ENCODE measurements around the gene MKRN2OS.
"Not testable (repeated sequence)": the region's sequence is repeated elsewhere in the genome, so short reads cannot be mapped to it uniquely, and the experiment has no call there.

The MKRN2OS gene

GRCh38 chr3:12560505-12561190 lies 15.3 kb upstream of the MKRN2OS start:
- DNase-seq = no peak

GRCh38 chr3:12559520-12559919 lies 14.2 kb upstream of the MKRN2OS start:
- DNase-seq = no peak

DNA sequence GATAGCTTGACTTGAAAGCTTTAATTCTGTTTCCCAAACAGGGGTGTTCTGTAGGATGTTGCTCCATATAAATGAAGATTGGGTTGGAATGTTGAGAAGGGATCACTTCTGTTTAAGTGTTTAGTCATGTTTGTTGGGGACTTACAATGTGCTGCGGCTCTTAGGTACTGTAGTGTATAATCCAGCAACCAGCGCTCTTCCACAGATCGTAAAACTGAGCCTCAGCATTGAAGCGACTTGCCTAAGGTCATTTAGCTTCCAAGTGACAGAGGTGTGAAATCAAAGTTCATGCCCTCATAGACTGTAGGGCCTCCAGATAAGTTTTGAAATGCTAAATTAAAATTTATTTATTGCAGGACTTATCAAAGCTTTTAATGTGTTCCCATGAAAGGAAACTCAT lies 13.4 kb upstream of the MKRN2OS start:
- DNase-seq = no peak

DNA sequence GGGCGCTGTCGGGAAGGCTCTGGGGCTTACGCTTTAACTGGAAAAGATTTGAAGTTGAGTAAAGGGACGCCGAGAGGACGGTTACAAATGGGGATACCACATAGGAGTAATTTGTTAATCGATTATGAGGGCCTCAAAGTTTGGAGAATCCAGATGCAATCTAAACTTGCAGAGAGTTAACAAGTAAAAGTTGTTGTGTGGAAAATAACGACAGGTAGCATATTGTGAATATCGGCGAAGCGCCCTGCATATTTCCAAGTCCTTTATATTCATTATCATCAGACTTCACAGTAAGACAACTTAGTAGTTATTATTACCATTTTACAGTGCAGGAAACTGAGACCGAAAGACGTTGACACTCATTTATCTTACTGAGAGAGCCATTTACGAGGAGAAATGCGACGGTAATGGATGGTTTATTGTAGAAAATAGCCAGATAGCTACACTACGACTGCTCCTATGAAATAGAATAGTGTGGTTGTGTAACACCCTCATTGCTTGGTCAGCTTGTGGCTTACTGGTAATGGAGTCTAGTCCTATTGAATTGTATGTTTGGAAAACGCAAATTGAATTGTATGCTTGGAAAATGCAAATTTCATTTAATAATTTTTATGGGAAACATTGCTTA lies 12.3 kb upstream of the MKRN2OS start:
- DNase-seq = no peak

DNA sequence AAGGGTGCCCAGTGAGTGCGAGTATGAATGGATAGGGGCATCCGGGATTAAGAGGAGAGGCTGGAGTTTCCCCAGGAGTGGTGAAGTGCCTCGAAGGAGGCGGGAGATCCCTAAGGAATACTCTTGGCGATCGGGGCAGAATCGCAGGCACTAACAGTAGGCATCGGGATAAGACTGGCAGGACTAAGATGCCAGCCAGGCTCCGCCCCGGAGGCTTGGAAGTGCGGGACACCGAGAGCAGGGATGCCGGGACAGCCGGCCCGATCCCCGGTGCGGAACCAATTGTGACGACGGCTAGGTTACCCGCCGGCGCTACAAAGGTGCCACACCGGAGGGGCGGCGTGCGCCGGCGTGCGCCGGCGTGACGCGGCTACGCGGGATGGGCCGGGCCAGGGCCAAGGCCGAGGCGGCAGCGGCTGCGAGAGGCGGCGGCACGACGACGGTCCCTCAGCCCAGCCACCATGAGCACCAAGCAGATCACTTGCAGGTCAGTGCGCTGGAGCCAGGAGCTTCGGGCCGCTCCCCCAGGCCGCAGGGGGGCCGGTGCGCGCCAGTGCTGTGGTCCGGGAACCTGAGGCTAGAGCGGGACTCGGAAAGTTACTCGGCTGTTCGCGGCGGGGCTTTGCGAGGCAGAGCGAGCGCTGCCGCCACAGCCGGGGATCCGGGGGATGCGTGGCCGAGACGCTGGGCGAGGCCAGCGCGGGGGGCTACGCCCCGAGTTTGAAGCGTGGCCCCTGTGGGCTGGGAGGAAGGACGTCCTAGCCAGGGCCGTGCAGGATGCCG lies 11.6 kb upstream of the MKRN2OS start, which contains the start of gene MKRN2:
Gene MKRN2 (plus strand): TSS at position 398 of the 783 bp plus-strand sequence. CDS start 64 bp downstream, at position 462.
- DNase-seq = peak; percentile 65 to 90

DNA sequence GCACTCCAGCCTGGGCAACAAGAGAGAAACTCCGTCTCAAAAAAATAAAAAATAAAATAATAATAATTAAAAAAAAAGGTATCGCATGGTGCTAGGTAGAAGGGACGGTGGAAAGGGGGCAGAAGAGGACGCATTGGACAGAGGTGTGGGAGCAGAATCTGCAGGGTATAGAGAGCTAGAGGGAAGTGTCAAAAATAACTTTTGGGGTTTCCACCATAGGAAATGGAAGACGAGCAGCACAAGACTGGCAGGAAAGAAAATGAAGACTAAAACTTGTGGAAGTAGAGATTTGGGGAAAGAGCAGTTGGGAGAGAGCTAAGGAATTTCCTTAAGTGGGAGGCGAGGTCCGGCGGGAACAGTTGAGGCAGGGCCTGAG lies 11.0 kb upstream of the MKRN2OS start:
- no peak for DNase-seq

DNA sequence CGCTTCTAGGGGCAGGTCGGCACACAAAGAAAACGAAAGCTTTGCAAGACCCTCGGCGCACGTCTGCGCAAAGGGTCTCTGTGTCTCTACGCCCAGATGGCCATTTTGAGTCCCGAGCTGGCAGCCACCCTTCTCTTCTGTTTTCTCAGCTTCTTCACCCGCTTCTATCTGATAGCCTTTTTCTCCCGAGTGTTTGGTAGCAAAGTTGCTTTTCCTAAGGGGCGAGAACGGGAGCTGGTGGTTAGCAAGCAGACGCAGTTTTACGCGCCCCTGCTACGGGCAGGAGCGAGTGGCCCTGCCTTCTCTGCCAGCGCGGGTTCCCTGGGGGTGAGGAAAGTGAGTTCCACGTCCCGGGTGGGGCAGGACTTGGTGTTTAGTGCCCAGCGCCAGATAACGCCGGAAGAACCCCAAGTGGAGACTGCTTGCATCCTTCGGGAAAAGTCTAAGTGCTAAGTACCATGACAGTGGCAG lies 8.7 kb upstream of the MKRN2OS start:
- DNase-seq = no peak

GRCh38 chr3:12549971-12550760 lies 4.9 kb upstream of the MKRN2OS start:
- DNase-seq = no peak

DNA sequence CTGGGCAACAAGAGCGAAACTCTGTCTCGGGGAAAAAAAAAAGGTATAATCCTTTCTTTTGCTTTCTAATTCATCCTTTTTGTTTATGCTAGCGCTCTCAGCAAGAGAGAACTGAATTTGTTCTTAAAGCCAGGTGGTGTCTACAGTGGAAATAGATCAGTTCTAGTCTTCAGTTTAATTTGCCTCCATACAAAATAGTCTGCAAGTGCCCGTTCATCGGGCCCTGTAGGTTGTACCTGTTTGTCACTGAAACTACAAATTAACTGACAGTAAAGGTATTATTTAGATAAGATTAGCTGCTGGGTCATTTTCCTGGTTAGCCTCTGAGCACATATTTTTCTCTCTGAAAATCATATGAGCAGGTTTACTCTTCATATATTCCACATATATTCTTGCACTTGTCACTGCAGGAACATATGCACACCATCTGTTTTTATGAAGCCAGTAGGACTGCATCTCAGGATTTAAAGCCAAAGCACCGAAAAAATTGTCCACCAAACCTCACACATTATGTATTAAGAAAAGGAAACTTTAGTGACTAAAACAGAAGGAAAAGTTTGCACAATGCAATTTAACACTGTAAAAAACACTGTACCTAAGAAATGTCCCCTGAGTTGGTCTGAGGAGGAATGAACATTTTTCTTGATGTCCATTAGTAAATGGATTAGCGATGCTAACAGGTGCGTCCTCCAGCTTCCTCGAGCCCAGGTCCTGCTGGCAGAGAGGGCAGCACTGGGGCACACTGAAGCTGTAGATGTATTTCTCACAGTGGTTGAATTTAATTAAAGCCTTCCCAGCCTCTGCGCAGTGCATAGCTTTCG lies 437 bp downstream of the MKRN2OS start:
- DNase-seq = no peak

- not testable (repeated sequence) for DNase-seq
Observed at GRCh38 chr3:12543497-12543896, 1.8 kb downstream of the MKRN2OS start.

GRCh38 chr3:12541625-12542024 lies 3.7 kb downstream of the MKRN2OS start:
- no peak for DNase-seq

DNA sequence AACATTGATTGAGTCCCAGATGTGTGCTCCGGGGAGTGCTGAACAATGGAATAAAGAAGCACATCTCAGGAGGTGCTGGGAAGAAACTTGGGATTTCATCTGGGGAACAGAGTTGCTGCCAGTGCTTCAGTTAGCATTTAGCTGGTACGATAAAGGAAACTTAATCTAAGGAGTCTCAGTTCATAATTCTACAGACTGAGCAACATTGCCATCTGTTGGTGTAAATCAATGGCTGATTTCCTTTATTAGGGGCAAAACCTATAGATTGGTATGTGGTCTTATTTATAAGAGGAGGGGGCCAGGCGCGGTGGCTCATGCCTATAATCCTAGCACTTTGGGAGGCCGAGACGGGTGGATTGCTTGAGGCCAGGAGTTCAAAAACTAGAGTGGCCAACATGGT lies 8.9 kb downstream of the MKRN2OS start:
- no peak for DNase-seq

GRCh38 chr3:12532182-12532581 lies 13.1 kb downstream of the MKRN2OS start:
- no peak for DNase-seq

- no peak for DNase-seq
Observed at GRCh38 chr3:12527757-12528143, 17.5 kb downstream of the MKRN2OS start.

GRCh38 chr3:12522721-12523120 lies 22.6 kb downstream of the MKRN2OS start:
- no peak for DNase-seq

- no peak for DNase-seq
Observed at GRCh38 chr3:12521010-12521409, 24.3 kb downstream of the MKRN2OS start.

DNA sequence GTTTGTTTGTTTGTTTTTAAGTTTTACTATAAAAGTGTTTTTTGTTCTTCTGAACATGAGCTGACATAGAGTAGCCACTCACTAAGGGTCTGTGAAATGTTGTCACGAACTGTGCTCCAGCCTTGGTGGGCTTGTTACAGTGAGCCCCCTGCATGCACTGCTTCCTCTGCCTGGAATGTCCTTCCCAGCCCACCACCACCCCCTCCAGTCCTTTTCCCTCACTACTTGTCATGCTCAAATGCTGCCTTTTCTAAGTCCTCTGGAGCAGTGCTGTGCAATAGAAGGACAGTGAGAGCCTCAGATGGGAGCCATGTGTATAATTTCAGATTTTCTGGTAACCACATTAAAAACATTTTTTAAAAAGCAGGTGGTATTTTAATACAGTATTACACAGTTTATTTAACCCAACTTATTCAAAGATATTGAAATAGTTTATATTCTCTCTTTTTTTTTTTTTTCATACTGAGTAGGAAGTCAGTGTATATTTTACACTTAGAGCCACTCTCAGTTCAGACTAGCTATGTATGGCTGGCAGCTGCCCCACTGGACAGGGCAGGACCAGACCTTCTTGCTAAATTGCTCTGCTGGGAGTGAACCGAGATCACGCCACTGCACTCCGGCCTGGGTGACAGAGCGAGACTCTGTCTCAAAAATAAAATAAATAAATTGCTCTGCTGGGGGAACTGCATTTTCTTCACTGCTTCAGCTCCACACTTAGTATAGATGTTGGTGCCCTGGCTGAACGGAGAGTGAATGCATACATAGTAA lies 26.9 kb downstream of the MKRN2OS start:
- DNase-seq = no peak

DNA sequence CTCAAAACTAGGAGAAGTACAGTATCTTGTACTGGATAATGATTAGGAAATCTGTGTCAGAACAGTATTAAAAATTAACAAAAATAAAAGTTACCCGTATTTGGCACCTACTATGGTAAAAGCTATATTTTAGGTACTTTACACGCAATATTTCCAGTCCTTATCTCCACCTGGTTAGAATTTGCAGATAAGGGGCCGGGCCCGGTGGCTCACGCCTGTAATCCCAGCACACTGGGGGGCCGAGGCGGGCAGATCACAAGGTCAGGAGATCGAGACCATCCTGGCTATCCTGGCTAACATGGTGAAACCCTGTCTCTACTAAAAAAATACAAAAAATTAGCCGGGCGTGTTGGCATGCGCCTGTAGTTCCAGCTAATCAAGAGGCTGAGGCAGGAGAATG lies 28.4 kb downstream of the MKRN2OS start:
- no peak for DNase-seq

DNA sequence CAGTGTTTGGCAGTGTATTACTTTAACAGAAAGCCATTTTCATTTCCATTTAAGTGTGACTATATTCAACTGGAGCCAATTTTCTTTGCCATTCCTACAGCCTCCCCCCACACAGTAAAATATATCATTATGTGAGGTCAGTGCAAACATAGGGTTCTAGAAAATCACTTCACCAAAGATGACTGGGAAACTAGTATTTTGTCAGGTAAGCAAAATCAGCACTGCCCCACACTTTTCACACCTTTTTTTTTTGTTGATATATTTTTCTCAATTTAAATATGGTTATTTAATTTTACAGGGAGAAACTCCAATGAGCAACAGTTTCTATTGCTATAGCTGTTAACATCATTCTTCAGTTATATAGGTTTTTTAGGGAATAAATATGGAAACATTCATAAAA lies 29.7 kb downstream of the MKRN2OS start:
- DNase-seq = no peak

DNA sequence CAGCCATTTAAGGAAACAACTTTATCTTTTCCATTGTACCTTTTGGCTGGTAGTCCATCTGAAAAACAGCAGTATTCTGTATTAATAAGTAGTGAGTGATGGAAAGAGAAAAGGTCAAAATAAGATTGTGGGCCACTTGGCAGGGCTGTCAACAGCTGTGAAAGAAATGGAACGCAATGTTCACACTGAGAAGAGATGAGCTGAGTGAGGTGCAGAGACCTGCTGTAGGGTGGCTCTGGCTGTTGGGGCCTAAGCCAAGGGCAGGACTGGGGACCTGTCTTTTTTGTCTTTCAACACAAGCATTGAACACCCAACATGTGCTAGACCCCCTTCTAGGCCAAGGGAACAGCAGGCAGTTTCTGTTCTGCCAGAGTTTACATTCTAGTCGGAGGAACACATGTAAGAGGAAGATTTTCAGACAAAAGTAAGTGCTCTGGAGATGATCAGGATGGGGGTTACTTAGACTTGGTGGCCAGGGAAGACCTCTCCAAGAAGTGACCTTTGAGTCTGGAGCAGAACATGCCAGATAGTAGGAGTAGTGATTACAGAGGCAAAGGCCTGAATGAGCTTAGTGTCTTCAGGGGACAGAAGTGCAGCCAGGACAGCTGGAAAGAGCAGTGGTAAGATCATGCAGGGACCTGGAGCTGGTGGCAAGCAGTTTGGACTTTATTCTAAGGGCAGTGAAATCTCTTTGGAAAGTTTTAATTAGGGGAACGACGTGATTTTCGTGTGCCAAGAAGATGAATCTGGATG lies 31.4 kb downstream of the MKRN2OS start:
- no peak for DNase-seq

All from NCI-H446 (cell line).